K562 (cell line): ENCODE measurements around the gene FMN1. TPM values are rescaled to one million over a fixed set of nuclear protein-coding genes. Genes with fewer than 3 reads are reported as not detected.

Experiments used
- ATAC-seq: fragments of 200-7000 bp; cut with Tn5 transposase; 3 replicates; pipeline ENCODE4 v1.9.1; 2020; ENCODE audit warnings: moderate library complexity
- BruUV-seq: library from RNA; stranded (reverse); fragments of 400-500 nt; replicated peaks from 2 replicates; lab custom pipeline; 2021; lab: Mats Ljungman, UMichigan
- CTCF ChIA-PET: fragments of 300-600 bp; formaldehyde crosslinking; extraction: SDS; loops from one replicate; lab custom pipeline; 2021; ENCODE audit warnings: low intra/inter-chr PET ratio; lab: Yijun Ruan, JAX
- POLR2A ChIA-PET: fragments of 300-600, 350-650 bp; sonication (Branson Sonifier 250); formaldehyde crosslinking; extraction: SDS; loops from one replicate; lab custom pipeline; 2021; ENCODE audit warnings: antibody characterized with exemption, inconsistent platforms; lab: Yijun Ruan, JAX
- DNase-seq, 4 experiments: peaks; one replicate each; pipeline versions ENCODE4 v3.0.0 to v3.0.0-alpha.2; 2011 to 2018; ENCODE audit warnings: low spot score in 3 of 4, mixed read lengths in 3 of 4; ENCODE audit errors: extremely low read depth in 1 of 4
- FAIRE-seq: peaks from 2 replicates; lab custom pipeline; 2011; peaks lifted over from hg19 to GRCh38; lab: Jason Lieb, UNC
- H2AFZ ChIP-seq: 2 replicates; pipeline ENCODE4 v1.6.0; 2011; ENCODE audit warnings: low read depth, low read length, control low read depth, inconsistent platforms
- H3K27ac ChIP-seq: fragments of 200-600 bp; 3 replicates; pipeline ENCODE4 v1.8.0; 2011; ENCODE audit warnings: low read depth, mild to moderate bottlenecking, control low read depth, inconsistent platforms, low read length, moderate library complexity, mixed read lengths; ENCODE audit errors: extremely low read depth
- H3K27me3 ChIP-seq, 2 experiments: fragments of 300-600 bp in 1 of 2; 2 replicates in 1 of 2; 3 replicates in 1 of 2; pipeline versions ENCODE4 v1.6.0 to v1.8.0; 2011; ENCODE audit warnings: inconsistent platforms in 2 of 2, low read length in 2 of 2, mild to moderate bottlenecking in 1 of 2, mixed read lengths in 1 of 2, moderate library complexity in 1 of 2; ENCODE audit not compliant: control insufficient read depth in 2 of 2, insufficient read depth in 2 of 2
- H3K36me3 ChIP-seq: fragments of 300-600 bp; 3 replicates; pipeline ENCODE4 v1.8.0; 2011; ENCODE audit warnings: mild to moderate bottlenecking, low read length, inconsistent platforms; ENCODE audit not compliant: control insufficient read depth, insufficient read depth
- H3K4me1 ChIP-seq, 2 experiments: fragments of 200-600 bp in 1 of 2; replicated peaks in 1 of 2; 2 replicates in 1 of 2; 3 replicates in 1 of 2; pipeline versions ENCODE4 v1.5.1 to v1.8.0; 2011; ENCODE audit warnings: inconsistent platforms in 2 of 2, low read length in 2 of 2, mild to moderate bottlenecking in 1 of 2, mixed read lengths in 1 of 2, moderate library complexity in 1 of 2; ENCODE audit not compliant: control insufficient read depth in 2 of 2, insufficient read depth in 2 of 2
- H3K4me2 ChIP-seq: 2 replicates; pipeline ENCODE4 v1.6.1; 2011; ENCODE audit warnings: low read length, control low read depth, inconsistent platforms, mixed read lengths; ENCODE audit not compliant: insufficient read depth
- H3K4me3 ChIP-seq: fragments of 200-600 bp; sonication (generic), shearing (Covaris generic); 2 replicates; pipeline ENCODE4 v1.5.1; 2016; ENCODE audit warnings: control low read depth, inconsistent platforms
- H3K79me2 ChIP-seq: fragments of 200-600 bp; 3 replicates; pipeline ENCODE4 v1.8.0; 2011; ENCODE audit warnings: low read length, inconsistent platforms; ENCODE audit not compliant: control insufficient read depth, insufficient read depth
- H3K9ac ChIP-seq, 2 experiments: 2 replicates each; pipeline versions ENCODE4 v1.6.0 to v1.6.1; 2011; ENCODE audit warnings: low read depth in 2 of 2, low read length in 2 of 2, control low read depth in 1 of 2, inconsistent platforms in 1 of 2, mild to moderate bottlenecking in 1 of 2, mixed read lengths in 1 of 2; ENCODE audit not compliant: insufficient read depth in 1 of 2
- H3K9me1 ChIP-seq: one replicate; pipeline ENCODE4 v1.6.0; 2011; ENCODE audit warnings: inconsistent platforms, mild to moderate bottlenecking, low read length, moderate library complexity; ENCODE audit not compliant: control insufficient read depth, insufficient read depth
- H3K9me3 ChIP-seq: replicated peaks from 2 replicates; pipeline ENCODE4 v1.5.1; 2011; ENCODE audit warnings: low read depth, low read length, inconsistent platforms; ENCODE audit not compliant: control insufficient read depth, insufficient read depth
- H4K20me1 ChIP-seq: replicated peaks from 2 replicates; pipeline ENCODE4 v1.6.1; 2011; ENCODE audit warnings: low read length, inconsistent platforms, mixed read lengths; ENCODE audit not compliant: control insufficient read depth, insufficient read depth
- DEAF1 ChIP-seq: fragments of 450-650 bp; formaldehyde crosslinking; IDR thresholded peaks from 2 replicates; pipeline ENCODE4 v1.4.0; 2020; ENCODE audit warnings: mild to moderate bottlenecking, moderate library complexity
- MCM5 ChIP-seq: fragments of 450-650 bp; IDR thresholded peaks from 2 replicates; pipeline ENCODE4 v1.6.1; 2016; ENCODE audit warnings: low read depth
- NUFIP1 ChIP-seq: fragments of 450-650 bp; IDR thresholded peaks from 2 replicates; pipeline ENCODE4 v1.6.1; 2018; ENCODE audit not compliant: partially characterized antibody
- RERE ChIP-seq: sonication (generic); formaldehyde crosslinking; IDR thresholded peaks from 2 replicates; pipeline ENCODE4 v1.8.0; 2023; ENCODE audit warnings: missing genetic modification reagents, mild to moderate bottlenecking, borderline replicate concordance
- SIN3B ChIP-seq: fragments of 450-650 bp; IDR thresholded peaks from 2 replicates; pipeline ENCODE4 v1.6.1; 2017; ENCODE audit warnings: low read depth, mild to moderate bottlenecking, moderate library complexity
- SPI1 ChIP-seq: IDR thresholded peaks from 2 replicates; pipeline ENCODE4 v1.6.1; 2011; ENCODE audit warnings: low read depth, low read length, control low read depth, borderline replicate concordance
- ZNF174 ChIP-seq: fragments of 250-450 bp; sonication (Bioruptor Pico); IDR thresholded peaks from 2 replicates; pipeline ENCODE4 v1.4.0; 2020; ENCODE audit warnings: mild to moderate bottlenecking
- WGBS: fragments of 100-300 bp; shearing (Covaris generic); methylation state at CpG from one replicate; pipeline ENCODE4 v1.1.6; 2016; ENCODE audit warnings: low coverage, mixed read lengths; ENCODE audit not compliant: insufficient coverage; ENCODE audit errors: missing lambda C conversion rate; 5-methylcytosine and 5-hydroxymethylcytosine counted together
- in situ Hi-C: fragments of 300-500 bp; cut with MboI; formaldehyde crosslinking; loops from 4 replicates; pipeline ENCODE4 v1.15.0; 2018; ENCODE audit warnings: inconsistent platforms, mixed read lengths
- intact Hi-C: fragments of 100-400 bp; cut with micrococcal nuclease; formaldehyde crosslinking; loops from 2 replicates; pipeline ENCODE4 v1.14.2; 2022
- polyA plus RNA-seq, 8 experiments: library from polyadenylated mRNA; depleted of rRNA in 4 of 8; stranded (reverse) in 5 of 8; unstranded in 3 of 8; fragments of >200 nt; fragmentation: Nextera tagmentation in 2 of 8; fragmentation: Illumina TruSeq in 1 of 8; extraction: Ambion mirVana in 2 of 8; extraction: Trizol in 1 of 8; gene quantifications; 2 replicates each; pipeline versions ENCODE4 v1.2.1 to v1.2.3, GENCODE V29; 2011 to 2014; ENCODE audit warnings: inconsistent platforms in 1 of 8, missing spikeins in 1 of 8
- total RNA-seq, 7 experiments: library from RNA; depleted of rRNA in 6 of 7; stranded (reverse); fragments of >200 nt in 6 of 7; fragmentation: Illumina TruSeq in 2 of 7; extraction: Trizol in 2 of 7; gene quantifications; 2 replicates each; pipeline versions ENCODE4 v1.2.1 to v1.2.3, GENCODE V29; 2011 to 2021; ENCODE audit warnings: low replicate concordance in 1 of 7

FMN1 gene
- total and polyA plus RNA-seq, 9 of the 15 experiments (the other 6 are each of a cell fraction or from before 2014, with no cell fraction given): 0.03 to 0.07 (median 0.04) TPM; not detected in 6

GRCh38 chr15:32794973-32795372 is 399.5 kb downstream of the FMN1 start (continued):
- TF ChIP-seq RERE (CRISPR knock-in tag) (no peak), NUFIP1 (no peak)

GRCh38 chr15:32792436-32792835 is 402.1 kb downstream of the FMN1 start:
- intact Hi-C loops (no loop called here), in situ Hi-C loops (no loop called here)
- ATAC-seq (no peak), DNase-seq (no peak), FAIRE-seq (no peak)
- Histone ChIP-seq H3K36me3 (no peaks in the 10 kb centered on the region), H2AFZ (no peak overlapping the region), H3K9me3 (no peaks in the 10 kb centered on the region), H3K27me3 (no peaks in the 10 kb centered on the region), H4K20me1 (no peaks in the 10 kb centered on the region), H3K79me2 (no peaks in the 10 kb centered on the region), H3K27ac (no peak overlapping the region), H3K4me3 (no peak overlapping the region), H3K9ac (no peak overlapping the region), H3K9me1 (no peaks in the 10 kb centered on the region), H3K4me2 (no peak overlapping the region), H3K4me1 (no peaks in the 10 kb centered on the region)
- no TSS peak for BruUV-seq
- ChIA-PET POLR2A (interaction anchor here (0.7 kb wide), 1 partner anchor 296 kb away, joined by 3 read pairs; no protein-coding TSS in a partner anchor), CTCF (no interaction called here)
- no peak for TF ChIP-seq ZNF174 (CRISPR knock-in tag)
- TF ChIP-seq SIN3B: no peak
- no peak for TF ChIP-seq DEAF1 (CRISPR knock-in tag)
- no peak for TF ChIP-seq MCM5
- no peak for TF ChIP-seq SPI1
- 0% methylated on average over 2 of the region's 2 CpGs for WGBS
